K562 (cell line): ENCODE measurements around the gene LAT. TPM values are rescaled to one million over a fixed set of nuclear protein-coding genes. Genes with fewer than 3 reads are reported as not detected.

ENCODE experiments used
- ERF ChIP-seq: fragments of 450-650 bp; formaldehyde crosslinking; IDR thresholded peaks from 2 replicates; pipeline ENCODE4 v1.4.0; 2020; ENCODE audit warnings: mild to moderate bottlenecking, mixed read lengths
- KAT7 ChIP-seq: sonication (generic); formaldehyde crosslinking; IDR thresholded peaks from 2 replicates; pipeline ENCODE4 v1.8.0; 2022; ENCODE audit warnings: missing genetic modification reagents, mild to moderate bottlenecking, borderline replicate concordance
- MAZ ChIP-seq, 2 experiments: fragments of 450-650 bp in 1 of 2; sonication (generic) in 1 of 2; formaldehyde crosslinking; IDR thresholded peaks in 1 of 2; conservative IDR thresholded peaks in 1 of 2; 2 replicates each; pipeline versions ENCODE4 v1.4.0 to v1.5.0; 2020; ENCODE audit warnings: mild to moderate bottlenecking in 1 of 2, missing genetic modification reagents in 1 of 2
- NFIC ChIP-seq: fragments of 450-650 bp; IDR thresholded peaks from 2 replicates; pipeline ENCODE4 v1.6.1; 2017; ENCODE audit warnings: mild to moderate bottlenecking, inconsistent platforms
- POLR2AphosphoS5 ChIP-seq: IDR thresholded peaks from 2 replicates; pipeline ENCODE4 v1.6.1; 2011; ENCODE audit warnings: mild to moderate bottlenecking, low read depth, low read length, moderate library complexity; ENCODE audit not compliant: control insufficient read depth, insufficient read depth
- SMARCA5 ChIP-seq: fragments of 450-650 bp; IDR thresholded peaks from 2 replicates; pipeline ENCODE4 v1.6.1; 2016
- SPI1 ChIP-seq: IDR thresholded peaks from 2 replicates; pipeline ENCODE4 v1.6.1; 2011; ENCODE audit warnings: low read depth, low read length, control low read depth, borderline replicate concordance
- TAF1 ChIP-seq: IDR thresholded peaks from 2 replicates; pipeline ENCODE4 v1.6.1; 2011; ENCODE audit warnings: mild to moderate bottlenecking, low read length, moderate library complexity; ENCODE audit not compliant: insufficient read depth, control insufficient read depth, severe bottlenecking; ENCODE audit errors: extremely low read depth
- TAF9B ChIP-seq: fragments of 450-650 bp; IDR thresholded peaks from 2 replicates; pipeline ENCODE4 v1.6.1; 2018; ENCODE audit warnings: mild to moderate bottlenecking; ENCODE audit not compliant: partially characterized antibody
- TEAD1 ChIP-seq, 2 experiments: fragments of 450-650 bp in 1 of 2; sonication (generic) in 1 of 2; formaldehyde crosslinking; IDR thresholded peaks; 2 replicates each; pipeline versions ENCODE4 v1.4.0 to v1.8.0; 2020 to 2022; ENCODE audit warnings: mild to moderate bottlenecking in 2 of 2, missing genetic modification reagents in 1 of 2
- TSC22D4 ChIP-seq: fragments of 450-650 bp; IDR thresholded peaks from 2 replicates; pipeline ENCODE4 v1.6.1; 2016; ENCODE audit warnings: missing genetic modification characterization, missing biosample characterization, control low read depth
- YY1 ChIP-seq, 3 experiments: IDR thresholded peaks; 2 replicates each; pipeline ENCODE4 v1.6.1; 2011; ENCODE audit warnings: low read length in 2 of 3, mild to moderate bottlenecking in 2 of 3, moderate library complexity in 2 of 3, borderline replicate concordance in 1 of 3, control low read depth in 1 of 3, low read depth in 1 of 3; ENCODE audit not compliant: insufficient read depth in 3 of 3, insufficient replicate concordance in 2 of 3, control insufficient read depth in 1 of 3, insufficient read length in 1 of 3; ENCODE audit errors: extremely low read depth in 1 of 3
- ZBTB17 ChIP-seq: fragments of 450-650 bp; formaldehyde crosslinking; IDR thresholded peaks from 2 replicates; pipeline ENCODE4 v1.4.0; 2020; ENCODE audit warnings: mild to moderate bottlenecking
- ZFPM2 ChIP-seq: fragments of 250-450 bp; sonication (Bioruptor Pico); IDR thresholded peaks from 2 replicates; pipeline ENCODE4 v1.5.1; 2022; ENCODE audit warnings: mild to moderate bottlenecking
- ZNF124 ChIP-seq: sonication (generic); formaldehyde crosslinking; IDR thresholded peaks from 2 replicates; pipeline ENCODE4 v1.8.1; 2022; ENCODE audit warnings: missing genetic modification reagents
- ZNF175 ChIP-seq: fragments of 200-800 bp; sonication (Bioruptor generic); IDR thresholded peaks from 2 replicates; pipeline ENCODE4 v1.6.1; 2016; ENCODE audit warnings: low read depth, mild to moderate bottlenecking, missing genetic modification characterization, missing compliant biosample characterization
- ZSCAN32 ChIP-seq: fragments of 450-650 bp; formaldehyde crosslinking; IDR thresholded peaks from 2 replicates; pipeline ENCODE4 v1.4.0; 2020; ENCODE audit warnings: mild to moderate bottlenecking, moderate library complexity
- polyA plus RNA-seq, 8 experiments: library from polyadenylated mRNA; depleted of rRNA in 4 of 8; stranded (reverse) in 5 of 8; unstranded in 3 of 8; fragments of >200 nt; fragmentation: Nextera tagmentation in 2 of 8; fragmentation: Illumina TruSeq in 1 of 8; extraction: Ambion mirVana in 2 of 8; extraction: Trizol in 1 of 8; gene quantifications; 2 replicates each; pipeline versions ENCODE4 v1.2.1 to v1.2.3, GENCODE V29; 2011 to 2014; ENCODE audit warnings: inconsistent platforms in 1 of 8, missing spikeins in 1 of 8
- total RNA-seq, 7 experiments: library from RNA; depleted of rRNA in 6 of 7; stranded (reverse); fragments of >200 nt in 6 of 7; fragmentation: Illumina TruSeq in 2 of 7; extraction: Trizol in 2 of 7; gene quantifications; 2 replicates each; pipeline versions ENCODE4 v1.2.1 to v1.2.3, GENCODE V29; 2011 to 2021; ENCODE audit warnings: low replicate concordance in 1 of 7
- TF ChIP-seq, protein P1 (sequence below): fragments of 450-650 bp; formaldehyde crosslinking; conservative IDR thresholded peaks from 2 replicates; pipeline ENCODE4 v1.4.0; 2022; ENCODE audit warnings: mild to moderate bottlenecking, missing genetic modification characterization
- TF ChIP-seq, protein P2 (sequence below): IDR thresholded peaks from 3 replicates; pipeline ENCODE4 v1.6.1; 2011; ENCODE audit warnings: borderline replicate concordance, mild to moderate bottlenecking, moderate library complexity; ENCODE audit not compliant: insufficient read length; ENCODE audit errors: extremely low read depth
- TF ChIP-seq, protein P3 (sequence below): fragments of 200-400 bp; formaldehyde crosslinking; IDR thresholded peaks from 2 replicates; pipeline ENCODE4 v1.6.1; 2017; ENCODE audit warnings: mild to moderate bottlenecking, low read depth, low read length, moderate library complexity

The LAT gene
- total and polyA plus RNA-seq, 9 of the 15 experiments (the other 6 are each of a cell fraction or from before 2014, with no cell fraction given): 0.40 to 4.2 (median 1.3) TPM

DNA sequence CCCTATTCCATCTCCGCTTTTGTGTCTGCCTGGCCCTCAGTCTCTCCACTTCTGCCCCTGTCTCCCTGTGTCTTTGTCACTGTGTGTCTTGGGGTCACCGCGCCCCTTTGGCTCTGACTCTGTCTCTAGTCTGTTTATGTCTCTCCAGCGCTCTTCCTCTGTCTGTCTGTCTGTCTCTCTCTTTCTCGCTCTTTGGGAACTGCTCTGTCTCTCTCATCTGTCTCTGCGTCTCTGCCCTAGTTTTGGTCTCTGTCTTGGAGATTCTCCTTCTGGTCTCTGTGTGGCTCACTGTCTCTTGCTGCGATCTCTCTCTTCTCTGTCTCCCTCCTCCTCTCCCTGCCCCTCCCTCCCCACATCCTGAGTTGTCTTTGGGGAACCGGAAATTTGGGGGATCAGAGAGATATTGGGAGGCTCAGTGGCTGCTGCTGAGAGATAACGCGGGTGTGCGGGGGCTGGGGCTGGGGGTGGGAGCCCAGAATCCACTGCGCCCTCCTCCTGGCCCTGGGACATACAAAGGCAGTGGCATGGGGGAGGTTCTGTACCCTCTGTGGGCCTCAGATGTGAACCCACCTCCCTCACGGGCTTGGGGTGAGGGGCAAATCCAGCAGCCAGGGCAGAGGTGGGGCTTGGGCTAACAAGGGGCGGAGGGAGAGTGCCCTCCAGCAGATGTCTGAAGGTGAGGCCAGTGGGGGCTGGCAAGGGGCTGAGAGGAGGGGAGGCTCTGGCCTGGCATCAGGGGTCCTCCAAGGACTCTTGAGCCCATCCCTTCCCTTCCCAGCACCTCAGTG lies 24.4 kb downstream of the LAT start (continued):
- peak; percentile 84 for TF ChIP-seq SMARCA5
- TF ChIP-seq ERF (CRISPR knock-in tag): peak; percentile 85; the same call in 1 of the 2 replicates
- 0 out of 2 replicates have a peak, but pooled peaks have one; percentile 20 for TF ChIP-seq ZFPM2
- peak; percentile 92 for TF ChIP-seq POLR2AphosphoS5
- no peak for TF ChIP-seq ZNF124 (CRISPR knock-in tag)
- TF ChIP-seq MAZ (CRISPR knock-in tag; conservative IDR thresholded peaks at IDR 0.05 in 1 of 2, IDR thresholded peaks at IDR 0.05 in 1 of 2): peak; percentile 95 to 96
- peak; percentile 83 for TF ChIP-seq NFIC
- peak; percentile 51 for TF ChIP-seq TAF1
- TF ChIP-seq TEAD1 (CRISPR knock-in tag; IDR thresholded peaks at IDR 0.05): peak in 1 of 2 experiments; percentile 62; a peak in 3 of 4 replicates
- TF ChIP-seq, protein P1, sequence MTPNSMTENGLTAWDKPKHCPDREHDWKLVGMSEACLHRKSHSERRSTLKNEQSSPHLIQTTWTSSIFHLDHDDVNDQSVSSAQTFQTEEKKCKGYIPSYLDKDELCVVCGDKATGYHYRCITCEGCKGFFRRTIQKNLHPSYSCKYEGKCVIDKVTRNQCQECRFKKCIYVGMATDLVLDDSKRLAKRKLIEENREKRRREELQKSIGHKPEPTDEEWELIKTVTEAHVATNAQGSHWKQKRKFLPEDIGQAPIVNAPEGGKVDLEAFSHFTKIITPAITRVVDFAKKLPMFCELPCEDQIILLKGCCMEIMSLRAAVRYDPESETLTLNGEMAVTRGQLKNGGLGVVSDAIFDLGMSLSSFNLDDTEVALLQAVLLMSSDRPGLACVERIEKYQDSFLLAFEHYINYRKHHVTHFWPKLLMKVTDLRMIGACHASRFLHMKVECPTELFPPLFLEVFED (CRISPR knock-in tag): peak; percentile 90
- peak; percentile 50; the same call in 1 of the 2 replicates for TF ChIP-seq ZSCAN32 (CRISPR knock-in tag)
- TF ChIP-seq, protein P2, sequence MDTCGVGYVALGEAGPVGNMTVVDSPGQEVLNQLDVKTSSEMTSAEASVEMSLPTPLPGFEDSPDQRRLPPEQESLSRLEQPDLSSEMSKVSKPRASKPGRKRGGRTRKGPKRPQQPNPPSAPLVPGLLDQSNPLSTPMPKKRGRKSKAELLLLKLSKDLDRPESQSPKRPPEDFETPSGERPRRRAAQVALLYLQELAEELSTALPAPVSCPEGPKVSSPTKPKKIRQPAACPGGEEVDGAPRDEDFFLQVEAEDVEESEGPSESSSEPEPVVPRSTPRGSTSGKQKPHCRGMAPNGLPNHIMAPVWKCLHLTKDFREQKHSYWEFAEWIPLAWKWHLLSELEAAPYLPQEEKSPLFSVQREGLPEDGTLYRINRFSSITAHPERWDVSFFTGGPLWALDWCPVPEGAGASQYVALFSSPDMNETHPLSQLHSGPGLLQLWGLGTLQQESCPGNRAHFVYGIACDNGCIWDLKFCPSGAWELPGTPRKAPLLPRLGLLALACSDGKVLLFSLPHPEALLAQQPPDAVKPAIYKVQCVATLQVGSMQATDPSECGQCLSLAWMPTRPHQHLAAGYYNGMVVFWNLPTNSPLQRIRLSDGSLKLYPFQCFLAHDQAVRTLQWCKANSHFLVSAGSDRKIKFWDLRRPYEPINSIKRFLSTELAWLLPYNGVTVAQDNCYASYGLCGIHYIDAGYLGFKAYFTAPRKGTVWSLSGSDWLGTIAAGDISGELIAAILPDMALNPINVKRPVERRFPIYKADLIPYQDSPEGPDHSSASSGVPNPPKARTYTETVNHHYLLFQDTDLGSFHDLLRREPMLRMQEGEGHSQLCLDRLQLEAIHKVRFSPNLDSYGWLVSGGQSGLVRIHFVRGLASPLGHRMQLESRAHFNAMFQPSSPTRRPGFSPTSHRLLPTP: no peak
- peak; percentile 94 for TF ChIP-seq ZNF175 (CRISPR knock-in tag)
- TF ChIP-seq, protein P3, sequence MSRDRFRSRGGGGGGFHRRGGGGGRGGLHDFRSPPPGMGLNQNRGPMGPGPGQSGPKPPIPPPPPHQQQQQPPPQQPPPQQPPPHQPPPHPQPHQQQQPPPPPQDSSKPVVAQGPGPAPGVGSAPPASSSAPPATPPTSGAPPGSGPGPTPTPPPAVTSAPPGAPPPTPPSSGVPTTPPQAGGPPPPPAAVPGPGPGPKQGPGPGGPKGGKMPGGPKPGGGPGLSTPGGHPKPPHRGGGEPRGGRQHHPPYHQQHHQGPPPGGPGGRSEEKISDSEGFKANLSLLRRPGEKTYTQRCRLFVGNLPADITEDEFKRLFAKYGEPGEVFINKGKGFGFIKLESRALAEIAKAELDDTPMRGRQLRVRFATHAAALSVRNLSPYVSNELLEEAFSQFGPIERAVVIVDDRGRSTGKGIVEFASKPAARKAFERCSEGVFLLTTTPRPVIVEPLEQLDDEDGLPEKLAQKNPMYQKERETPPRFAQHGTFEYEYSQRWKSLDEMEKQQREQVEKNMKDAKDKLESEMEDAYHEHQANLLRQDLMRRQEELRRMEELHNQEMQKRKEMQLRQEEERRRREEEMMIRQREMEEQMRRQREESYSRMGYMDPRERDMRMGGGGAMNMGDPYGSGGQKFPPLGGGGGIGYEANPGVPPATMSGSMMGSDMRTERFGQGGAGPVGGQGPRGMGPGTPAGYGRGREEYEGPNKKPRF: no peak
- TF ChIP-seq ZBTB17 (CRISPR knock-in tag): peak; percentile 85
- peak; percentile 71; the same call in 1 of the 2 replicates for TF ChIP-seq SPI1
- TF ChIP-seq YY1 (IDR thresholded peaks at IDR 0.05; ENCODE audit: borderline replicate concordance in 1 of 3, control insufficient read depth in 1 of 3, extremely low read depth in 1 of 3, insufficient read depth in 3 of 3, insufficient read length in 1 of 3, insufficient replicate concordance in 2 of 3, low read depth in 1 of 3, low read length in 2 of 3): peak in 1 of 3 experiments; percentile 26
- TF ChIP-seq KAT7: no peak
- peak; percentile 29 for TF ChIP-seq TAF9B
- TF ChIP-seq TSC22D4 (tag): peak; percentile 63; the same call in 1 of the 2 replicates
